ELR (cell line): ENCODE measurements around the gene TMEM14C.
A peak's percentile ranks its signal among the peaks of the same experiment; 100 is the strongest.
"Not testable (repeated sequence)": the region's sequence is repeated elsewhere in the genome, so short reads cannot be mapped to it uniquely, and the experiment has no call there.

Experiments used
- DNase-seq: peaks from one replicate; pipeline ENCODE4 v3.0.0-alpha.2; 2015; ENCODE audit warnings: low read depth

TMEM14C gene

DNA sequence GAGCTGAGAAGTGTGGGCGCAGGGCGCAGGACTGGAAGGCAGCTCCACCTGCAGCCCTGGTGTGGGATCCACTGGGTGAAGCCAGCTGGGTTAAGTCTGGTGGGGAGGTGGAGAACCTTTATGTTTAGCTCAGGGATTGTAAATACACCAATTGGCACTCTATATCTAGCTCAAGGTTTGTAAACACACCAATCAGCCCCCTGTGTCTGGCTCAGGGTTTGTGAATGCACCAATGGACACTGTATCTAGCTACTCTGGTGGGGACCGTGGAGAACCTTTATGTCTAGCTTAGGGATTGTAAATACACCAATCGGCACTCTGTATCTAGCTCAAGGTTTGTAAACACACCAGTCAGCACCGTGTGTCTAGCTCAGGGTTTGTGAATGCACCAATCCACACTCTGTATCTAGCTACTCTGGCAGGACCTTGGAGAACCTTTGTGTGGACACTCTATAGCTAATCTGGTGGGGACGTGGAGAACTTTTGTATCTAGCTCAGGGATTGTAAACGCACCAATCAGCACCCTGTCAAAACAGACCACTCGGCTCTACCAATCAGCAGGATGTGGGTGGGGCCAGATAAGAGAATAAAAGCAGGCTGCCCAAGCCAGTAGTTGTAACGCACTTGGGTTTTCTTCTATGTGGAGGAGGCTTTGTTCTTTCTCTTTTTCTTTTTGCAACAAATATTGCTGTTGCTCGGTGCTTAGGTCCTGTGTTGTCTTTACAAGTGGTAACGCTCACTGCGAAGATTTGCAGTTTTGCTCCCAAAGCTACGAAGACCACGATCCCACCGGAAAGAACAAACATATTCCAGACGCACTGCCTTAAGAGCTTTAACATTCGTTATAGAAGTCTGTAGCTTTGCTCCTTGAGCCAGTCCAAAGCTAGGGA lies 1.7 kb upstream of the TMEM14C start:
- not testable (repeated sequence) for DNase-seq

- no peak for DNase-seq
Measured at GRCh38 chr6:10721850-10722569, 860 bp upstream of the TMEM14C start.

DNA sequence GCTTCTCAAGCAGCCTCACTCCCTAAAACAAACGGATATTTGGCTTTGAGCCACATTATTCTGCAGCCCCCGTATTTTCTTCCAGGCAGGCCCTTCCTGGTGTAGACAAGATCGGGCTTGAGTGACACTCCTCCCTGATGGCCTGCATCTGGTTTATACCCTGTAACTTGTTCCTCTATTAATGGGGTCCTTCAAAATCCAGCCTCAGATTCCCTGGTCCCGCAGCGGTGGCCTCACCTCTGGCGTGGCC lies 375 bp upstream of the TMEM14C start:
- DNase-seq: no peak

- DNase-seq: peak; percentile 42
Measured at GRCh38 chr6:10723567-10723881, 654 bp downstream of the TMEM14C start.

- DNase-seq: no peak
Measured at GRCh38 chr6:10725044-10725443, 2.2 kb downstream of the TMEM14C start.

- DNase-seq: no peak
Measured at GRCh38 chr6:10725716-10726115, 2.8 kb downstream of the TMEM14C start.

GRCh38 chr6:10730254-10730653 lies 7.4 kb downstream of the TMEM14C start:
- DNase-seq: no peak

- DNase-seq: peak; percentile 25
Measured at GRCh38 chr6:10733151-10733715, 10.4 kb downstream of the TMEM14C start.

- peak; percentile 20 for DNase-seq
Measured at GRCh38 chr6:10733863-10734262, 11.0 kb downstream of the TMEM14C start.

DNA sequence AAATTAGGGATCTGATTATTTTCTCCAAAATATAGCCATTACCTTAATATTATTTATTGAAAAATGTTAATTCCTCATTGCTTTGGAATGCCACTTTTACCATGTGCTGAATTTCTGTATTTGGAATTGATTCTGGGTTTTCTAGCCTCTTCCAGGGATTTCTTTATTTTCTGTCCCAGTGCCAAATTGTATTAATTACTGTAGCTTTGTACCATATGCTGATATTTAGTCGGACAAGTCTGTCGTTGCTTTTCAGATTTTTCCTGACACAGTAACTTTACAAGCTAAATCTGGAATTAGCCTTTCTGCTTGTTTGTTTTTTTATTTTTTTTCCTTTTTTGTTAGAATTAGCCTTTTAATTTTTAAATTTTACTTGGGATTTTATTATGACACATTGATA lies 13.9 kb downstream of the TMEM14C start:
- no peak for DNase-seq

DNA sequence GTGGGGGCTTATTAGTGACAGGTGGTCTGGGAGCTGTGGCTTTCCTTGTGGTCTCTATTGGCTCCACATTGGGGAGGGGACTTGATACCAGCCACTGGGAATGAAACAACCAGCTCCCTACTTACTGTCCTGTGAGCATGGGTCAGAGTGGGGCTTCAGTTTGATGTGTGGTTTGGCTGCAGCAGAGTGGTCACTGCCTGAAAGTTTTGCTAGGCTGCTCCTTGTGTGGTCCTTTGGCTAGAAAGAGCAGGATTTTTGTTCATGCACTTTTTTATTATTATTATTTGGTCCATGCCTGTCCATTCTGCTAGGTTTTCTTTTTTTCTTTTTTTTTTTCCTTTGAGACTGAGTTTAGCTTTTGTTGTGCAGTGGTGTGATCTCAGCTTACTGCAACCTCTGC lies 17.2 kb downstream of the TMEM14C start:
- no peak for DNase-seq

GRCh38 chr6:10741643-10742042 lies 18.8 kb downstream of the TMEM14C start:
- DNase-seq: not testable (repeated sequence)

GRCh38 chr6:10742251-10742650 lies 19.4 kb downstream of the TMEM14C start:
- no peak for DNase-seq

DNA sequence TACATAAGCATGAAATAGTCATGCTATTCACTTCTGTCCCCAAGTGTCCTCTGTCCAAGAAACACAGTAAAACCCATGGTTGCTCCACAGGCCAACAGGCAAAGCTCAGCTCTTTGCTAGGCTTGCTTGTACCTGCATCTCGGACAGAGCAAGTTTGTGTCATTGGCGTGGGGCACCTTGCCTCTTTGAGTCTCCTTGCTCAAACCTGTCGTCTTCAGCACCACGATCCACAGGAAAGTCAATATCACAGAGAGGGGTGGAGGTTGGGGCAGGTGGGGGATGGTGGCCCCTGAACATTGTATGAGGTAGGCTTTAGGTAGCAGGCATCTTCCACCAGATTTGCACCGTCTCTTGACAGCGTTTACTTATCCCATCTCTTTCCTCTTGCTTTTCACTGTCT lies 20.6 kb downstream of the TMEM14C start:
- DNase-seq: no peak

DNA sequence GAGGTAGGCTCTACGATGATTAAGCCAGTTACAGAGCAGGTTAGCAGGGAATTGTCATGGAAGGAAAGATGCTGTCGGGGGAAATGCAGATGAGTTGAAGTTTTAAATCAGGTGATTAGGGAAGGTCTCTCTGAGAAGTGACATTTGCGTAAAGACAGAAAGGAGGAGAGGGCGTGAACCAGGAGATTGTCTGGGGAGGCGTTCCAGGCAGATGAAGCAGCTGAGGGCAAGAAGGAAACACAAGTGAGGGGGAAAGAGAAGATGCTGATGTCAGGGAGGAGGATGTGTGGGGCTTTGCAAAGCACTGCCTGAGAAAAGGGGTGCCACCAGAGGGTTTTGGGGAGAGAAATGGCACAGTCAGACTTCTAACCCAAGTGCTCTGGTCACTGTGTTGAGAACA lies 22.2 kb downstream of the TMEM14C start:
- DNase-seq: no peak

DNA sequence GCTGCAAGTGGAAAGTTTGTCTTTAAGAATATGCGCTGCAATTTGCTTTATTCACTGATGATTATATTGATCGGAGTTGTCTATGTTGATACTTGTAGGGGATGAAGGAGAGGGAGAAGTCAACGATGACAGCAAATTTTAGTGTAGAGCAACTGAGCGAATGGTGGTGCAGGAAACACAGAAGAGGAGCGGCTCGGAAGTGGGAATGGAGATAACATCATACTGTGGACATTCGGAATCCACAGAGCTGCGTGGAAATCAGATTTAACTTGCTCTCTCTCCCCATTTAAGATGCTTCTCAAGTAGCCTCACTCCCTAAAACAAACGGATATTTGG lies 24.0 kb downstream of the TMEM14C start:
- no peak for DNase-seq

DNA sequence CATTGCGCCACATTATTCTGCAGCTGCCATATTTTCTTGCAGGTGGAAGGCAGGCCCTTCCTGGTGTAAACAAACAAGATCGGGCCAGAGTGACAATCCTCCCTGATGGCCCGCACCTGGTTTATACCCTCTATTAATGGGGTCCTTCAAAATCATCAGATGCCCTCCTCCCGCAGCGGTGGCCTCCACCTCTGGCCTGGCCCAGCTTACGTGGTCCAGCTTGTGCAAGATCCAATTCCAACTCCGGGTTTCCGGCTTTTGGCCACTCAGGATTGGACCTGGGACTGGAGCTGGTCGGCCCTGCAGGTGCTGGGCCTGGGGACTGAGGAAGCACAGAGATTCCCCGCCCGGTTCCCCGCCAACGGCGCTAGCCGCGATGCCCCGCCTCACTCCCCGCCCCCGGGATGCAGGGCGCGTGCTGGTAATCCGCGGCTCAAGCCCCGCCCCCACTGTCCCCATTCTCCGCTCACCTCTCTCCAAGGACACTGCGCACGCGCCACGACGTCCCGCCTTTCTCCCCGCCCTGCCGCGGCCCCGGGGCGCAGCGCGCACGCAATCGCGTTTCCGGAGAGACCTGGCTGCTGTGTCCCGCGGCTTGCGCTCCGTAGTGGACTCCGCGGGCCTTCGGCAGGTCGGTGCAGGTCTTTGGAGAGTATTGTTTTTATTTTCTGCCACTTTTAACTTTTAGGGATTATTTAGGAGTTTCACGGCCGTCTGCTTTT lies 24.5 kb downstream of the TMEM14C start, which contains the start of gene TMEM14B:
Gene TMEM14B, plus strand, starts transcription at position 555 of the 722 bp plus-strand sequence. CDS start 1,441 bp downstream, outside the sequence.
- peak; percentile 98 for DNase-seq

DNA sequence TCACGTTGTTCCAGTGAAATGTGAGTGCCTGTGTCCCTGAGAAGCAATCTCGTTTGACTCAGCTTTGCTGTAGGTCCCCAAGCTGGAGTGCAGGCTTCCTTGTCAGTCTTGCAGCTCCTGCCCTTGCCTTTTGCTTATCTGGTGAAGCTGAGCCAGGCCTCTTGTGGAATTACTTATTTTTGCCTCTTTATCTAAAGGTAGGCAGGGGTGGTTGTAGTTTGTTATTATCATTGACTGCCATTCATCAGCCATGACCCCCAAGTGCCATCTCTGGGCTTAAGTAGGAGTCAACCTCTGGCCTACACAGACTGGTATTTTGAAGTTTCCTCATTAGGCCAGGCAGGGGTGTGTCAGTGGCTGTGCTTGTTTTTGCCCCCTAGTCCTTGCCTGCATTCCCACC lies 26.9 kb downstream of the TMEM14C start:
- DNase-seq: no peak

DNA sequence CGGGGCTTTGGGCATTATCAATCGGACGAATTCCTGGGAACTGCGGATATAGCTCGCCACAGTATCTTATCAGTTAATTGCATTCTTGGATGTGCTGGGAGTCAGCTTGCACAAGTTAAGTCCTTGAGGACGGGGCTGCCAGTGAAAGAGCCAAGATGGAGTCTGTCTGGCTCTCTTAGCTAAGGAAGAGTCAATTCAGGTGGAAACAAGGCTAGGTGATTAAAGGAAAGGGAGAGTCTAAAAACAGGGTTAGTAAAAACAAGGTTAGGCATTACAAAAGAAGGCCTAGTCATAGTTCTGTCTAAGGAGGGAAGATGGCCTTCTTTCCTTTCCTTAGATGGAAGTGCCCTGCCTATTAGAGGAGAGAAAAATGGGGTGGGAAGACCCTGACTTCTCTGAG lies 27.7 kb downstream of the TMEM14C start:
- DNase-seq: not testable (repeated sequence)

GRCh38 chr6:10751757-10752156 lies 28.9 kb downstream of the TMEM14C start:
- DNase-seq: not testable (repeated sequence)

GRCh38 chr6:10756085-10756484 lies 33.2 kb downstream of the TMEM14C start:
- DNase-seq: no peak

DNA sequence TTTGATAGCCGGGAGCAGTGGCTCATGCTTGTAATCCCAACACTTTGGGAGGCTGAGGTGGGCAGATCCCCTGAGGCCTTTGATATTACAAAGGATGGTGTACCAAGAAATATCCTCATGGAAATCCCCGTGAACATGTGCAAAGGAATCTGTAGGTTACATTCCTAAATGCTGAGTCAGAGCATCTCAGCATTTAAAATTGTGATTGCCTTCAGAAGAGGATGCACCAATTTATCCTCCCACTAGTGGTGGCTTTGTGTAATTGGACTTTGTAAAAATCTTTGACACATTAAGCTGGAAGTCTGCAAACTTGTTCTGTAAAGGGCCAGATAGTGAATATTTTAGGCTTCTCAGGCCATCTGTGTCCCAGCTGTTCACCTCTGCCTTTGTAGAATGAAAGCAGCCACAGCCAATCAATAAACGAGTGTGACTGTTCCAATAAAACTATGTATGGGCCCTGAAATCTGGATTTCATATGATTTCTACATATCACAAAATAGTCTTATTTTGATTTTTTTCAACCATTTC lies 36.5 kb downstream of the TMEM14C start:
- DNase-seq: peak; percentile 99
